Smooth muscle cell (in vitro differentiated cells): ENCODE results near the gene CHST13. TPM values are rescaled to one million over a fixed set of nuclear protein-coding genes. Genes with fewer than 3 reads are reported as not detected.

Experiments used
- DNase-seq: peaks from one replicate; lab custom pipeline; 2025; ENCODE audit not compliant: unreplicated experiment; lab: John Stamatoyannopoulos, UW
- H2AFZ ChIP-seq: fragments of 200-600 bp; sonication (generic); 2 replicates; pipeline ENCODE4 v1.6.0; 2016; ENCODE audit warnings: antibody characterized with exemption, low read depth, mild to moderate bottlenecking
- H3F3A ChIP-seq: fragments of 200-600 bp; sonication (generic); 2 replicates; pipeline ENCODE4 v1.6.0; 2017; ENCODE audit warnings: antibody characterized with exemption, low read depth
- H3K27ac ChIP-seq: fragments of 200-600 bp; sonication (generic); 2 replicates; pipeline ENCODE4 v1.5.1; 2016; ENCODE audit warnings: low read depth, mild to moderate bottlenecking
- H3K27me3 ChIP-seq: fragments of 200-600 bp; sonication (generic); 2 replicates; pipeline ENCODE4 v1.6.1; 2016; ENCODE audit warnings: low read depth, mild to moderate bottlenecking
- H3K36me3 ChIP-seq: fragments of 200-600 bp; sonication (generic); 2 replicates; pipeline ENCODE4 v1.5.1; 2016; ENCODE audit warnings: low read depth
- H3K4me1 ChIP-seq: fragments of 200-600 bp; sonication (generic); 2 replicates; pipeline ENCODE4 v1.5.1; 2016; ENCODE audit warnings: low read depth
- H3K4me2 ChIP-seq: fragments of 200-600 bp; sonication (generic); 2 replicates; pipeline ENCODE4 v1.6.0; 2016; ENCODE audit warnings: mild to moderate bottlenecking
- H3K4me3 ChIP-seq: fragments of 200-600 bp; sonication (generic); 2 replicates; pipeline ENCODE4 v1.5.1; 2016; ENCODE audit warnings: mild to moderate bottlenecking
- H3K79me2 ChIP-seq: fragments of 200-600 bp; sonication (generic); 2 replicates; pipeline ENCODE4 v1.6.0; 2016; ENCODE audit warnings: low read depth, mild to moderate bottlenecking
- H3K9ac ChIP-seq: fragments of 200-600 bp; sonication (generic); 2 replicates; pipeline ENCODE4 v1.6.0; 2016; ENCODE audit warnings: low read depth
- H3K9me3 ChIP-seq: fragments of 200-600 bp; sonication (generic); replicated peaks from 2 replicates; pipeline ENCODE4 v1.5.1; 2016; ENCODE audit warnings: low read depth
- H4K20me1 ChIP-seq: fragments of 200-600 bp; sonication (generic); 2 replicates; pipeline ENCODE4 v1.6.0; 2016; ENCODE audit warnings: low read depth
- CTCF ChIP-seq: fragments of 200-600 bp; sonication (generic); IDR thresholded peaks from 2 replicates; pipeline ENCODE4 v1.5.1; 2017; ENCODE audit warnings: borderline replicate concordance, mild to moderate bottlenecking, antibody characterized with exemption; ENCODE audit not compliant: insufficient read depth, poor library complexity, severe bottlenecking
- WGBS: methylation state at CpG from one replicate; pipeline ENCODE4 v1.1.7; 2016; ENCODE audit warnings: low lambda C conversion rate; 5-methylcytosine and 5-hydroxymethylcytosine counted together
- polyA plus RNA-seq: library from polyadenylated mRNA; unstranded; fragments of >200 nt; fragmentation: Nextera tagmentation; extraction: Ambion mirVana; gene quantifications from 2 replicates; pipeline ENCODE4 v1.2.1, GENCODE V29; 2016
- total RNA-seq: library from RNA; depleted of rRNA; stranded (reverse); fragments of >200 nt; gene quantifications from 2 replicates; pipeline ENCODE4 v1.2.3, GENCODE V29; 2014

CHST13 gene
- total and polyA plus RNA-seq, 2 experiments from 2014 or later: not detected

- no peaks in the 10 kb centered on the region for H4K20me1 ChIP-seq
- no peak overlapping the region for H3K9ac ChIP-seq
- no peak for TF ChIP-seq CTCF
- WGBS: 92% methylated on average over 6 of the region's 8 CpGs
- H3F3A ChIP-seq: no peaks in the 10 kb centered on the region
- no peaks in the 10 kb centered on the region for H3K4me1 ChIP-seq
- peaks cover 7% of the 10 kb centered on the region for H3K27me3 ChIP-seq
- no peak overlapping the region for H3K4me3 ChIP-seq
- no peak overlapping the region for H2AFZ ChIP-seq
- H3K79me2 ChIP-seq: no peaks in the 10 kb centered on the region
- DNase-seq: no peak
- H3K4me2 ChIP-seq: no peak overlapping the region
- no peak overlapping the region for H3K27ac ChIP-seq
- no peaks in the 10 kb centered on the region for H3K9me3 ChIP-seq
- H3K36me3 ChIP-seq: no peaks in the 10 kb centered on the region
These were observed 8.8 kb upstream of the CHST13 start for GRCh38 chr3:126515066-126515706.

GRCh38 chr3:126516152-126516935, 7.6 kb upstream of the CHST13 start:
- DNase-seq: no peak
- H3F3A ChIP-seq: no peaks in the 10 kb centered on the region
- H3K9ac ChIP-seq: no peak overlapping the region
- peaks cover 7% of the 10 kb centered on the region for H3K27me3 ChIP-seq
- H3K9me3 ChIP-seq: no peaks in the 10 kb centered on the region
- no peak overlapping the region for H2AFZ ChIP-seq
- no peak overlapping the region for H3K4me2 ChIP-seq
- H3K4me3 ChIP-seq: no peak overlapping the region
- H3K4me1 ChIP-seq: no peaks in the 10 kb centered on the region
- no peak overlapping the region for H3K27ac ChIP-seq
- TF ChIP-seq CTCF: no peak
- 100% methylated on average over 2 of the region's 6 CpGs for WGBS
- no peaks in the 10 kb centered on the region for H4K20me1 ChIP-seq
- H3K36me3 ChIP-seq: no peaks in the 10 kb centered on the region
- H3K79me2 ChIP-seq: no peaks in the 10 kb centered on the region

- TF ChIP-seq CTCF: no peak
- Histone ChIP-seq H3F3A (no peaks in the 10 kb centered on the region), H3K4me2 (no peak overlapping the region)
These were observed 7.0 kb upstream of the CHST13 start for GRCh38 chr3:126516936-126517290.

More at GRCh38 chr3:126516936-126517290, 7.0 kb upstream of the CHST13 start:
- H3K9me3 ChIP-seq: no peaks in the 10 kb centered on the region
- H3K79me2 ChIP-seq: no peaks in the 10 kb centered on the region
- H2AFZ ChIP-seq: no peak overlapping the region
- H3K27ac ChIP-seq: no peak overlapping the region
- peaks cover 7% of the 10 kb centered on the region for H3K27me3 ChIP-seq
- H4K20me1 ChIP-seq: no peaks in the 10 kb centered on the region
- no peak for DNase-seq
- no peaks in the 10 kb centered on the region for H3K4me1 ChIP-seq
- H3K4me3 ChIP-seq: no peak overlapping the region
- no peak overlapping the region for H3K9ac ChIP-seq
- no peaks in the 10 kb centered on the region for H3K36me3 ChIP-seq
- WGBS: 90% methylated on average over 9 of the region's 9 CpGs
